Activated effector memory CD4-positive, alpha-beta T cell treated with Interleukin-2 at 50 U/mL for 16 hours (primary cell): Measurements from ENCODE around the gene TACO1.

Source experiments
- DNase-seq: peaks from one replicate; pipeline ENCODE4 v3.0.0-alpha.2; 2020

TACO1 gene

GRCh38 chr17:63641692-63642448 lies 41.2 kb downstream of the TACO1 start:
- DNase-seq: no peak

GRCh38 chr17:63644846-63645245 lies 44.2 kb downstream of the TACO1 start:
- no peak for DNase-seq

GRCh38 chr17:63645775-63646487 lies 45.2 kb downstream of the TACO1 start:
- no peak for DNase-seq

GRCh38 chr17:63646488-63646806 lies 45.8 kb downstream of the TACO1 start:
- no peak for DNase-seq

- DNase-seq: no peak
These were observed 46.5 kb downstream of the TACO1 start for GRCh38 chr17:63647065-63647725.

- DNase-seq: no peak
These were observed 47.2 kb downstream of the TACO1 start for GRCh38 chr17:63647936-63648335.

GRCh38 chr17:63649813-63650212 lies 49.1 kb downstream of the TACO1 start:
- DNase-seq: no peak

GRCh38 chr17:63652106-63652505 lies 51.4 kb downstream of the TACO1 start:
- no peak for DNase-seq

- no peak for DNase-seq
These were observed 52.4 kb downstream of the TACO1 start for GRCh38 chr17:63653050-63653449.

GRCh38 chr17:63657786-63658185 lies 57.1 kb downstream of the TACO1 start:
- DNase-seq: no peak
